Embryonic facial prominence (tissue), 1 donor: ENCODE measurements around the gene NLGN1.

ENCODE experiments used
- DNase-seq: peaks from one replicate; pipeline ENCODE4 v3.0.0-alpha.2; 2016; ENCODE audit errors: extremely low spot score

NLGN1 gene

DNA sequence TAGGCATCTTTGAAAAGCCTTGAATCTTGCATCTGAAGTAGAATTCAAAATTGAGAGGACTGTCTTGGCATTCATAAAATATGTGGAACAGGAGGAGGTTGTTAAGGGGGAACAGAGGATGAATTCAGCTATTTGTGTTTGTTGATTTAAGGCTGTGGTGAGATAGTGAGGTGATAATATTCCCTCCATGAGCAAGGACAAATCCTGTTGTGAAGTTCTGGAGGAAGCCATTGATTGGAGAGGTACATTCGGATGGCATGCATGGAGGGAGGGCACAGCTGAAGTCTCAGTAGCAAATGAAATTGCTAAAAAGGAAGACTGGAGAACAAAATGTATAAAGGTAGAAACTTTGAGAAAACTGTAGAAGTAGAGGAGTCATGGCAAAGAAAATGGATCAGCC, 443.8 kb downstream of the NLGN1 start:
- no peak for DNase-seq

GRCh38 chr3:173843060-173843459, 445.5 kb downstream of the NLGN1 start:
- no peak for DNase-seq

- no peak for DNase-seq
Observed at GRCh38 chr3:173846584-173846983, 449.0 kb downstream of the NLGN1 start.

DNA sequence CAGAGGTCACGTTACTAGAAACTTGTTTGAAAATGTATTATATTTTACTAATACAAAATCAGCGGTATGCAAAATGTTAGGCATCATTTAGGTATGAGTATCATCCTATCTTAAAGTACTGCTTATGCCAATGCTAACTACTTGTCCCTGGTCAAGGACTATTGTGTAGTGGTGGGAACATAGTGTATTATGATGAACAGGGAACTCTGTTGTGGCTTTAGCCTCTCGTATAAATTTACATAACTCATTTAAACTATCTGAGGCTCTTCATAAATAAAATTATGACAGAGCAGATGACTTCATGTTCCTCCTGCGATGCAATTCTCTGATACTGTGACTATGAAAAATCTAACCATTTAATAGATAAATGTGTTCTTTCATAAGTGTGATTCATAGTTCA, 451.9 kb downstream of the NLGN1 start:
- DNase-seq: no peak

DNA sequence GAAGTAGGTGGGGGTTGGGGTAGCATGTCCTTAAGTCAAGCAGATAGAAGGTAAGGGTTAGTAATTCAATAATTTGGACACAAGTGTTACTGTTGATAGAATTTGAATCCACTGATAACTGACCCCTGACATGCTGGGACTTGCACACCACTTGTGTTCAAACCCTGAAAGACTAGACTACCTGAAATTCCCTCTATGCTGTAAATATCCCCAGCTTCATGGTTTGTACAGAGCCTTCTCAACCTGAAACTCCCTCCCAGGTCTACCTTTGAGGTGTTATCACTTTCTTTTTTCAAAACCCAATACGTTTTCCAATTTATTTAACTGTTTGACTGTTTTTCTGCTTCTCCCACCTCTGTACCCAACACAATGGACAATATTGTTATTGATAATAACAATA, 459.6 kb downstream of the NLGN1 start:
- DNase-seq: no peak

DNA sequence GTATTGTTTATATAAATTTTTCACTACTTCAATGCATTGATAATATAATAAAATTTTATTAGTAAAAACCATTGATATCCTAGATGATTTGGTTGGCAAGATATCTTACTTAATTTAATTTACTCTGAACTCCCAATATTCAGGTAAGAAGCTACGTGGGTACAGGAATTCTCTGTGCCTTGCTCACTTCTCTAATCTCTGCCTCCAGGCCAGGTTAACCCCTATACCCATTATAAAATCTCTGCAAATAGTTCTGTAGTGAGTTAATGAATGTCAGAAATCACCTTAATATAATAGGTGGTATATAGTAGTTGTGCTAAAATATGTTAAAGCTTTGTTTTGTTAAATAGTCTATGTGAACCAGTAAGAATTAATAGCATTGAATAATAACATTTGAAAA, 465.2 kb downstream of the NLGN1 start:
- no peak for DNase-seq

GRCh38 chr3:173863551-173863950, 466.0 kb downstream of the NLGN1 start:
- DNase-seq: no peak

- no peak for DNase-seq
Observed at GRCh38 chr3:173865900-173866498, 468.5 kb downstream of the NLGN1 start.

DNA sequence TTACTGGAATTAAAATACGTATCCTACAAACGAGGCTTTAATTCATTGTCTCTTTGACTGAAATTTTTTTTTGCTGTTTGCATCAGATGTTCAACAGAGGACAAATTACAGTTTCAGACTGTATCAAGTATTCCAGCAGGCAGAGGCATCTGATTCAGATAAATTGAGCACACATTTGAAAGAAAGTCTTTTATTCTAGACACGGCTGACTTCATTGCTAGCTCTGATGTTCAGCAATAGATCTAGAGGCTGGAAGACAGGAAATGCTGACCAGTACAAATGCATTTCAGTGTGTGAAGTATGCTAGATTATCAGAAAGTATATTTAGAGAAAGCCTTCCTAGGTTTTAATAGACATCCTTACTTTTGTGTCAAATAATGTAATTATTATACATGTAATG, 472.2 kb downstream of the NLGN1 start:
- no peak for DNase-seq

- DNase-seq: no peak
Observed at GRCh38 chr3:173870976-173871375, 473.4 kb downstream of the NLGN1 start.

- no peak for DNase-seq
Observed at GRCh38 chr3:173875790-173876189, 478.2 kb downstream of the NLGN1 start.

DNA sequence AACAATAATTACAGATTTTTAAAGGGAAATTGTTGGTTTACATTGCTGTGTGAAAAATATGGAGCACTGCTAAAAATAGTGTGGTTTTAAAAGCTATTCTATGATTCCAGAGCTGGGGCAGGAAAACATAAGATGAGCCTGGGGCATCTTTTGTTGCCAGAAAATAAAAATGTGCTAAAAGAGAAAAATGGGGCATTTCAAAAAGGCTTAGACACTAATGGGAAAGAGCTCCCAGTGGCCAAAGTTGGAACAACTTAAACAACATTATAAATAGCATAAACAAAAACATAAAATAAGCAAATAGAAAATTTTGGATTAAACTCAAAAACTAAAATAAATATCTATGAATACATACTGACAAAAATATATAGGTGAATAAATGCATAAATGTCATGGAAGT, 478.9 kb downstream of the NLGN1 start:
- DNase-seq: no peak

- no peak for DNase-seq
Observed at GRCh38 chr3:173887888-173888287, 490.3 kb downstream of the NLGN1 start.

GRCh38 chr3:173889596-173889995, 492.1 kb downstream of the NLGN1 start:
- no peak for DNase-seq

GRCh38 chr3:173890091-173890490, 492.5 kb downstream of the NLGN1 start:
- DNase-seq: no peak

GRCh38 chr3:173891272-173892100, 493.9 kb downstream of the NLGN1 start:
- DNase-seq: no peak

- no peak for DNase-seq
Observed at GRCh38 chr3:173892547-173892946, 495.0 kb downstream of the NLGN1 start.

DNA sequence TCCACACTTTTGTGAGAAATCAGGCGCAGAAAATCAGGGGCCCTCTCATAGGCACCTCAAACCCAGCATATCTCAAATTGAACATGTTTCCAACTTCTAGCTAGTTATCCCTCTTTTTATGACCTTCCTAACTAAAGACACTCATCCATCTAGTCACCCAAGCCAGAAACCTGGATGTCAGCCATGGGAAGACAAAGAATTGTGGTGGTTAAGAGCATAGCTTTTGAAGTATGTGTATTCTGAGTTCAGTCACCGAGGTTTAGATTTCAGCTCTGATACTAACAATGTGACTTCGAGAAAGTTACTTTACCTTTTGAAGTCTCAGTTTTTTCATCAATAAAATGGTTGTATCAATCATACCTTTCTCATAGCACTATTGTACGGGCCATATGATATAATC, 495.5 kb downstream of the NLGN1 start:
- DNase-seq: no peak

GRCh38 chr3:173893835-173894234, 496.3 kb downstream of the NLGN1 start:
- DNase-seq: no peak

DNA sequence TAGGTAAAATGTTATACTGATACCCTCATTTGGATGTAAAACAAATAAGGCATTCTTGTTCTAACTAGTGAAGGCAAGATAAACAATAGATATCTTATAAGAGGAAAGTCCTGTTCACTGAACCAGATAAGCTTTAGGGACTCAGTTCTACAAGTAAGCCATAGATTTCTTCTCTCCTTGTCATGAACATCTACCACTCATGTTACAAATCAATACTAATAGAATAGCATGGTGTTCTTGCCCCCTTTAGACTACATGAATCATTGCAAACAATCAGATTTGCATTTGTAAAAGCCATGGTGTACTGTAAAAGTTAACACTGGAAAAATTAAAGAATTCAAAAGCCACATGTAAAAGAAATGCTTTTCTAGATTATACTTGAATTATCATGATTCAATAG, 500.1 kb downstream of the NLGN1 start:
- DNase-seq: no peak

DNA sequence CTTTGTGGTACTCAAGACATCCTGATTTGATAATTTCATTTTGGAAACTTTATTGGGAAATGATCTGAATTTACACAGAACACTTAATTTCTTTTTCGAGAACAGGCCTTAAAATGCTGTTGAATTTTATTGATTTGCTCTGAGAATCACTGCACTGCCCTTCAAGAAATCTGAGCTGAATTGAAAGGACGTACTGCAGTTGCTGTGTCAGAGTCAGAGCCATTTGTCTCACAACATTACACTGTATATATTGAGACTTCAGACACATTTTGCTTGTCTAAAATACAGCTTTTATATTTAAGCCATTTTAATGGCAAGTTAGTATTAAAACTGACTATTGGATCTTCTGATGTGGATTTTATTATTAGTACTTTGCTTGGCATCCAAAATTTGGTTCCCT, 504.1 kb downstream of the NLGN1 start:
- DNase-seq: no peak

- DNase-seq: no peak
Observed at GRCh38 chr3:173902401-173902800, 504.9 kb downstream of the NLGN1 start.

- DNase-seq: no peak
Observed at GRCh38 chr3:173902871-173903270, 505.3 kb downstream of the NLGN1 start.

DNA sequence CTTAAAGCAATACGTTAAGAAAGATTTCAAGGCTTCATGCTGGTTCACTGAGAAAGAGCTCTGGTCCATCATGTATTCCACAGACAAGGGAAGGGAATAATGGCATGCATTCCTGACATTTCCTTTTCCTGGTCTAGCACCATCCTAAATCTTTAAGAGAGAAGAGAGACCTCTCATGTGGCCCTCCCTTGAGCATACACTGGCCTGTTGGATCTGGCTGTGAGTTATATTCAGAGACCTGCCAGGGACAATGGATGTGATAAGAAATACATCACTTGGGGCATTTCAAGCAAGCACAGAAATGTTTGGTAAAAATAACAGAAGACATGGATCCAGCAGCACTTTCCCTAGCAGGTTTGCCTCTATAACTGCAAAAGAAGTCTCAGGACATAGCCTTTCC, 507.8 kb downstream of the NLGN1 start:
- DNase-seq: no peak
